Right lobe of liver (tissue), 6 donors: ENCODE data around the gene GABRB3. TPM values are rescaled to one million over a fixed set of nuclear protein-coding genes. Genes with fewer than 3 reads are reported as not detected.

Experiments used
- ATAC-seq, 4 donors: fragments of 200-7000 bp; cut with Tn5 transposase; one replicate each; pipeline ENCODE4 v1.9.1; 2020; ENCODE audit warnings: mild to moderate bottlenecking in 4 of 4, moderate library complexity in 4 of 4
- DNase-seq, 3 donors: peaks; one replicate each; pipeline ENCODE4 v3.0.0-alpha.2; 2020
- H3K27ac ChIP-seq, 3 donors: fragments of 200-600 bp; one replicate each; pipeline ENCODE4 v1.8.0; 2022
- H3K27me3 ChIP-seq, 2 donors: fragments of 200-600 bp; one replicate each; pipeline ENCODE4 v1.8.0; 2022
- H3K36me3 ChIP-seq, 4 donors: fragments of 200-600 bp; sonication (generic) in 1 of 4; one replicate each; pipeline versions ENCODE4 v1.5.1 to v1.8.0; 2017 to 2022; ENCODE audit warnings: control low read depth in 1 of 4
- H3K4me1 ChIP-seq, 4 donors: fragments of 200-600 bp; sonication (generic) in 1 of 4; one replicate each; pipeline versions ENCODE4 v1.5.1 to v1.8.0; 2017 to 2022; ENCODE audit warnings: control low read depth in 1 of 4
- H3K4me3 ChIP-seq, 3 donors: fragments of 200-600 bp; one replicate each; pipeline ENCODE4 v1.8.0; 2022
- H3K9me3 ChIP-seq, 4 donors: fragments of 200-600 bp; sonication (generic) in 1 of 4; one replicate each; pipeline versions ENCODE4 v1.5.1 to v1.8.0; 2017 to 2022; ENCODE audit warnings: control low read depth in 1 of 4
- CTCF ChIP-seq, 4 donors: fragments of 200-600 bp in 3 of 4; fragments of 450-650 bp in 1 of 4; IDR thresholded peaks; one replicate each; pipeline versions ENCODE4 v1.5.1 to v1.8.0; 2016 to 2022; ENCODE audit warnings: antibody characterized with exemption in 4 of 4, mild to moderate bottlenecking in 2 of 4
- POLR2A ChIP-seq: fragments of 450-650 bp; IDR thresholded peaks from one replicate; pipeline ENCODE4 v1.6.1; 2017; ENCODE audit warnings: antibody characterized with exemption, mild to moderate bottlenecking
- WGBS: methylation state at CpG from one replicate; pipeline ENCODE4 v1.1.6; 2018; ENCODE audit warnings: low coverage, low lambda C conversion rate; ENCODE audit not compliant: insufficient coverage; ENCODE audit errors: missing lambda C conversion rate; 5-methylcytosine and 5-hydroxymethylcytosine counted together
- intact Hi-C, 2 donors: fragments of 100-400 bp; cut with DNase I; formaldehyde crosslinking; loops; one replicate each; pipeline versions ENCODE4 v1.11.2 to v1.14.1; 2022
- total RNA-seq, 6 experiments: library from RNA; depleted of rRNA in 2 of 6; stranded (reverse); fragments of >200 nt in 2 of 6; fragmentation: NEBNext Ultra II Directional in 3 of 6; extraction: Animal tissue kit (Norgen Biotek cat#: 25700) in 3 of 6; gene quantifications; one replicate each; pipeline versions ENCODE4 v1.1.0 to v1.2.4, GENCODE V29; 2016 to 2023
- donor health status: DM: no; HTN: yes; CAD: no.
- donor health status: DM: no; HTN: no; CAD: no.
- donor health status: DM: no; HTN: no; CAD: no.
- donor health status: DM: no; HTN: yes; CAD: no.
- donor health status: DM: no; HTN: yes; CAD: no.

The GABRB3 gene
- total RNA-seq, 6 experiments from 2014 or later, result 0.49 to 2.7 (median 1.4) TPM

- 6% methylated on average over 4 of the region's 5 CpGs for WGBS
- TF ChIP-seq CTCF (IDR thresholded peaks at IDR 0.05), result no peak
- TF ChIP-seq POLR2A, result no peak
- no peaks in the 10 kb centered on the region for H3K9me3 ChIP-seq
- DNase-seq (no peak), ATAC-seq (no peak)
- no peak overlapping the region for H3K4me3 ChIP-seq
- H3K27me3 ChIP-seq, result peaks cover 0 to 8% of the 10 kb centered on the region in 2 donors
- peaks cover 0 to 8% (median 0%) of the 10 kb centered on the region in 4 donors for H3K4me1 ChIP-seq
- intact Hi-C loops, result no loop called here
- no peaks in the 10 kb centered on the region for H3K36me3 ChIP-seq
- H3K27ac ChIP-seq, result no peak overlapping the region
Observed at GRCh38 chr15:26767169-26767670, 5.6 kb downstream of the GABRB3 start.

GRCh38 chr15:26766262-26766661 is 6.6 kb downstream of the GABRB3 start:
- no peak overlapping the region for H3K27ac ChIP-seq
- no peaks in the 10 kb centered on the region for H3K9me3 ChIP-seq
- TF ChIP-seq CTCF (IDR thresholded peaks at IDR 0.05) (no peak), POLR2A (no peak)
- H3K27me3 ChIP-seq, result peaks cover 0 to 4% of the 10 kb centered on the region in 2 donors
- WGBS, result 19% methylated on average over 1 of the region's 1 CpG
- H3K4me1 ChIP-seq, result no peaks in the 10 kb centered on the region
- DNase-seq, result no peak
- intact Hi-C loops, result no loop called here
- no peaks in the 10 kb centered on the region for H3K36me3 ChIP-seq
- ATAC-seq, result no peak
- no peak overlapping the region for H3K4me3 ChIP-seq

- no peaks in the 10 kb centered on the region for H3K27me3 ChIP-seq
- WGBS, result 46% methylated on average over 5 of the region's 5 CpGs
- no peaks in the 10 kb centered on the region for H3K4me1 ChIP-seq
- intact Hi-C loops, result no loop called here
- no peaks in the 10 kb centered on the region for H3K36me3 ChIP-seq
- DNase-seq (no peak), ATAC-seq (no peak)
- H3K4me3 ChIP-seq, result no peak overlapping the region
- TF ChIP-seq CTCF (IDR thresholded peaks at IDR 0.05) (no peak), POLR2A (no peak)
- H3K27ac ChIP-seq, result no peak overlapping the region
- no peaks in the 10 kb centered on the region for H3K9me3 ChIP-seq
Observed at GRCh38 chr15:26759986-26760385, 12.9 kb downstream of the GABRB3 start.

- 29% methylated on average over 4 of the region's 4 CpGs for WGBS
- intact Hi-C loops, result no loop called here
- Histone ChIP-seq H3K4me3 (no peak overlapping the region), H3K27me3 (no peaks in the 10 kb centered on the region), H3K9me3 (no peaks in the 10 kb centered on the region), H3K27ac (no peak overlapping the region), H3K36me3 (no peaks in the 10 kb centered on the region), H3K4me1 (no peaks in the 10 kb centered on the region)
- TF ChIP-seq POLR2A (no peak), CTCF (IDR thresholded peaks at IDR 0.05) (no peak)
- DNase-seq, result no peak
- no peak for ATAC-seq
Observed at GRCh38 chr15:26758079-26758478, 14.8 kb downstream of the GABRB3 start.

GRCh38 chr15:26757141-26757540 is 15.7 kb downstream of the GABRB3 start:
- no peaks in the 10 kb centered on the region for H3K36me3 ChIP-seq
- WGBS, result 52% methylated on average over 8 of the region's 8 CpGs
- intact Hi-C loops, result no loop called here
- H3K27ac ChIP-seq, result no peak overlapping the region
- ATAC-seq (no peak), DNase-seq (no peak)
- H3K9me3 ChIP-seq, result no peaks in the 10 kb centered on the region
- H3K4me1 ChIP-seq, result no peaks in the 10 kb centered on the region
- no peak for TF ChIP-seq CTCF (IDR thresholded peaks at IDR 0.05)
- TF ChIP-seq POLR2A, result no peak
- no peaks in the 10 kb centered on the region for H3K27me3 ChIP-seq
- H3K4me3 ChIP-seq, result no peak overlapping the region
